NCI-H146 treated with DMSO at 0.1 percent for 48 hours (cell line): ENCODE measurements around the gene EHD3.

Experiments
- DNase-seq: peaks from one replicate; lab custom pipeline; 2025; ENCODE audit not compliant: unreplicated experiment; lab: John Stamatoyannopoulos, UW

The EHD3 gene

DNA sequence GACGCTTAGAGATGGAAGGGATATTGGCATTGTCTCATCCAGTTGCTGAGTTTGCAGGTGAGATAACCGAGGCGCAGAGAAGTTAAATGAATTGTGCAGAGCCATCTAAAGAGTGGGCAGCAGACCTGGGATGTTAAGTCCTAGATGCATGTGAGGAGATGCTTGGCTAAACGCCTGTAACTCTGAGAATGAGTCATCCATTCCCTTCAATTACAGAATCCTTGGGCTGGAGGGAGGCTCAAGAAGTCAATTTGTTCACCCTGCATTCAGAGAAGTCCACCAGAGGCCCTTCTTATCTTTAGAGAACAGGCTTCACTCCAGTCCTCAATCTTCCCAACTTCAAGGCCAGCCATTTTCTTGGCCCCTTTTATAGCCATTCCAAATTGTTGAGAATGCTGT is 1.6 kb downstream of the EHD3 start:
- DNase-seq: no peak

DNA sequence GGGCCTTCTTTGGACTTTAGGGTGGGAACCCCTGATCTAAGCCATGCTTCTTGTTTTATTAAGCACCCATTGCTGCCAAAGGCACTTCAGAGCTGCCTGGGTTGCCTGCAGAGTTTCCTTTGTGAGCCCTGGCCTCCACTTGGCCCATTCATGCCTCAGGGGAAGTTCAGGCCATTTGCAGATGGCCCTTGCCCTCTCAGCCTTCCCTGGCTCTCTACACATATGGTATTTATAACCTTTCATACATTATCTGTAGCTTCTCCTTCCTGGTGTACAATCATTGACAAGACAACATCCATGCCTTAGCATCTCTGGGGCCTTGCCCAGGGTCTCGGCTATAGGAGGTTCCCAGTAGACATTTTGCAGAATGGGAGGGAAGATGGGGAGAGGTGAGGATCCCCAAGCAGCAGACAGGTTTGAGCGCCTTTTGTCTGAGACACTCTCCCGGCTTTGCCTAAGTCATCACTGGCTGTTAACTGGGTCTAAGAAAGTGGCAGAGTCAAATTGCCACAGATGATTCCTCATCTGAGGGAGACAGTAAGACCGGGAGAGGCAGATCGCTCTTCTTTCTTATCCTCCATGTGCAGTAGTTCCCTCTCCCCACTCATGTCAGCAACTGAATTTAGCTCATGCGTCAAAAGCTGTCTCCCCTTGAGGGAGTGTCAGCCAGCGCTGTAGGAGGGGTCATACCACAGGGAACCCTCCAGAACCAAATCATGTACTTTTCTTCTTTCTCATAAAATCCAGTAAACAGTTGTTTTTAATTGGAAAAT is 2.7 kb downstream of the EHD3 start:
- no peak for DNase-seq

DNA sequence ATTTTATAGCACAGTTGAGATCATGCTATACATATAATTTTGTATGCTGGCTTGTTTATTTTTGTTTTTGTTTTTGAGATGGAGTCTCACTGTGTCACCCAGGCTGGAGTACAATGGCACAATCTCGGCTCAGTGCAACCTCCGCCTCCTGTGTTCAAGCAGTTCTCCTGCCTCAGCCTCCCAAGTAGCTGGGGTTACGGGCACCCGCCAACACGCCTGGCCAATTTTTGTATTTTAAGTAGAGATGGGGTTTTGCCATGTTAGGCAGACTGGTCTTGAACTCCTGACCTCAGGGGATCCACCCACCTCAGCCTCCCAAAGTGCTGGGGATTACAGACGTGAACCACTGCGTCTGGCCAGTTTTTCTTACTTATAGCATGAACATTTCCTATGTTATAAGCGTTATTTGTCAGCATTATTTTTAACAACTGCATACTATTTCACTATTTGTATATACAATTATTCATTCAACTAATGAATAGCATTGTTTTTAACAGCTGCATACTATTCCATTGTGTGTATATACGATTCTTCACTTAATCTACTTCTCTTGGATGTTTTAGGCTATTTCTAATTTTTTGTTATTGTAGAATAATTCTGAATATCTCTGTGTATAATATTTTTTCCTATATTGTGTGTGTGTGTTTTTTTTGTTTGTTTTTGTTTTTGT is 3.5 kb downstream of the EHD3 start:
- DNase-seq: no peak

DNA sequence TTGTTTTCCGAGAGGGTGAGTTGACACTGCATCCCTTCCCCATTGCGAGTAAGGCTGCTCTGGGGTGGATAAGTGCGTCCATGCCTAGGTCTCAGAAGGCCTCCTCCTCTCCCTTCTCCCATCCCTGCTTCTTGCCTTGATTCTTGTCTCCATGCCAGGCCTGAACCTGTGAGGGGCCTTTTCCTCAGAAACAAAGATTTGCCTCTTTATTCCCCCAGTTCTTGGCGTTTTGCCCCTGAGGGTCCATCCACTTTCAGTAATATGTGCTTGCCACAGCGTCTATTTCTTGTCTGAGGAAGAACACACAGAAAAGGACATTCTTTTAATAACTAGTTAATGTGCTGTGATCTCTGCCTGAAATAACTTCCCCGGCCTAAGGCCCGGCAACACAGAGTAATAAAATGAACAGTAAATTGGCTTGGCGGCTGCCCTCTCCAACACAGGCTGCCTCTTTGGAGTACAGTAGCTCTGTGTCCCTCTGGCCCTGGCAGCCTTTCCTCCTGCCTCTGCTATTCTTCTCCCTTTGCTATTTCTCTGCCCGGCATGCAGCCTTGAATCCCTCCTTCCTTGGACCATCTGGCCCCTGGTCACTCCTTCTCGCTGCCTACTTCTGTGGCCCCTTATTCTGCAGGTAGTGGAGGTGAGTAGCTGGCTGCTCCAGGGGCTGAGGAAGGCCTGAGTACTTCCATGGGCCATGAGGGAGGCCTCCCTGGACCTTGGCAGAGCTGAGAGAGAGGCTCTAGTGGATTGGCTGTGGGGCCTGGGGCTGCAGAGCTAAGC is 4.4 kb downstream of the EHD3 start:
- DNase-seq: no peak

DNA sequence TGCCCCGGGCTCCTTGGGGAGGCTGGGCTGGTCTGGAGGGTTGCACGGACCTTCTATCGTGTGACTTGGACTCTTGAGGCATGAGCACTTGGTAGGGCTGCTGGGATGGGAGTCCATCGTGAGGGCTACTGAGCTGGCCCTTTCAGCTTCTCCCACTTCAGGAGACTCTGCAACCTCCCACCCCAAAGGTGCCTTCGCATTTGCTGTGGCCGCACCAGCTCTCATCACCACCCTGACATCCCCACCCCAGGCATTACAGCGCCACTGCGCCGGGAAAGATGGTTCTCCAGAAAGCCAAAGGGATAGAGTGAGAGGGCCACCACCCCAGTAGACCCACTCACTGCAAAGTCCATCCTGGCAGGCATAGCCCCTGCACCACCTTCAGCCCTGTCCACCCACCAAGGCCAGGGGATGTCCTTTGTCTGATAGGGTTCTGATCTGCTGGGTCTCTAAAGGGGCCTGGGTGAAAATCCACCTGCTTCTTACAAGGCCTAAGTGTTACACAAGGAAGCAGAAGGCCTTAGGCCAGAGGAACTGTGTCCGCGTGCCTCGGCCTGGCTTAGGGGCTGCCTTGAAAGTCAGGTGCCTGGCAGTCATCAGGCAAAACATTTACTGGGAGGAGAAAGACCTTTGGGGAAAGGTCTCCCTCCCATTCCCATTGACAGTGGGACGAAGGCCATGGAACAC is 5.1 kb downstream of the EHD3 start:
- no peak for DNase-seq

DNA sequence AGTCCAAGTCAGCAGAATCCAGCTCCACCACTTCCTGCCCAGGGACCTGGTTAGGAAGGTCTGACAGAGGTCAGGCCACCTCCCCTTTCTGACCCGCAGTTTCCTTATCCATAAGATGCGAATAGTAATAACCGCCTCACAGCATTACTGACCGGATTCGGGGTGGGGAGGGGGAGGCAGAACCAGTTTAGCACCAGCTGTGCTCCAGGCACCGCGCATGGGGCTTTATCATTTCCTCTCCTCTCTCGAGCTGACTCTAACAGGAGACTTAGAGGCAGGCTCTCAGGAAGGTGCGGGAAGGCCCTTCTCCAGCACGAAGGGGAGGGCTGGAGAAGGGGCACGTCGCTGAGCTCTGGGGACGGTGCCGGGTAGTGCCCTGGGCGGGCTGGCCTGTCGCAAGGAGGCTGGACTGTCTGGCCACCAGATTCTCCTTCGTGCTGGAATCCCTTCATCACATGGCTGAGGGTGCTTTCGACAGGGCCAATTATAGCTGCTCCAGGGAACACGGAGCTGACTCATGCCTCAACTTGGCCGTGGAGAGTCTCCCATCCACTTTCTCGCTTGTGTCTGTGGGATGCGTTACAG is 5.7 kb downstream of the EHD3 start:
- no peak for DNase-seq

DNA sequence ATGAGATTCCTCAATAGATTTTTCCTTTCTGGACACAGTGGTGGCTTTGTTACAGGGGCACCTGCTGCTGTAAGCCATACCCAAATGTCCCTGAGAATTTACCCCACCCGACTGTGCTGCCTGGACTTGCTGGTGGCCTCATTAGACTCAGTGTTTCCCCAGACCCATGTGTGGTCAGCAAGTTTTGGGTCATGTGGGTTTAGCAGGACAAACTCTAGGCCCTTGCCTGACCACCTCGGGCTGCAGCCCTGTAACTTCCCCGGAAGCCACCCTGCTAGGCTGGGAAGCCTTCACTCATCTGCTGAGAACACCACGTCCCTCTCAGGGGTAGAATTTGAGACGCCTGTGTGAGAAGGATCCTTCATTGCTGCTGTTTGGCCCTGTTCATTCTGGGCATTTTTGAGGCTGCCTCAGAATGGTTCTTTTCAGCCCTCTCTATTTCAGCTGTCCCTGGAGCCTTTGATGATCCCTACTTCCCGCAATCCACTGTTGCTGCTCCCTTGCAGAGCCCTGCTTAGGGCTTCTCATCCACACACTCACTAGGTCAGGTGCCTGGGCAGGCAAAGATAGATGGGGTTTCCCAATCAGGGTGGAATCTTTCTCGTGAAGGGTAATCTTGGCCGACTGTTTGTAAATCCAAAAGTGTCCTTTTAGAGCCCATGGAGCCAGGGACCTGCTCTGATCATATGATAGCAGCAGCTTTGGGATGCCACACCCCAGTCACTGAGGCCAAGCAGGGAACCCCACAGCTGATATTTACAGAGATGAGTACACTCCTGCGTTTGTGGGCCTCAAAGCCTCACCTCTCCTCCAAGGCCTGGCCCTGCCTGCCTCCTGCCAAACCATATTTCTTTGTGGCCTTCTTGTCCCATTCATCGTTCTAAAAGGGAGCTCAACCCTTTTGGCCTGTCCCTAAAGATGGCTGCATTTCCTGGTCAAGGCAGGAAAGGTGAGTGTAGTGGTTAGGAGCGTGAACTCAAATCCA is 6.7 kb downstream of the EHD3 start:
- DNase-seq: no peak

DNA sequence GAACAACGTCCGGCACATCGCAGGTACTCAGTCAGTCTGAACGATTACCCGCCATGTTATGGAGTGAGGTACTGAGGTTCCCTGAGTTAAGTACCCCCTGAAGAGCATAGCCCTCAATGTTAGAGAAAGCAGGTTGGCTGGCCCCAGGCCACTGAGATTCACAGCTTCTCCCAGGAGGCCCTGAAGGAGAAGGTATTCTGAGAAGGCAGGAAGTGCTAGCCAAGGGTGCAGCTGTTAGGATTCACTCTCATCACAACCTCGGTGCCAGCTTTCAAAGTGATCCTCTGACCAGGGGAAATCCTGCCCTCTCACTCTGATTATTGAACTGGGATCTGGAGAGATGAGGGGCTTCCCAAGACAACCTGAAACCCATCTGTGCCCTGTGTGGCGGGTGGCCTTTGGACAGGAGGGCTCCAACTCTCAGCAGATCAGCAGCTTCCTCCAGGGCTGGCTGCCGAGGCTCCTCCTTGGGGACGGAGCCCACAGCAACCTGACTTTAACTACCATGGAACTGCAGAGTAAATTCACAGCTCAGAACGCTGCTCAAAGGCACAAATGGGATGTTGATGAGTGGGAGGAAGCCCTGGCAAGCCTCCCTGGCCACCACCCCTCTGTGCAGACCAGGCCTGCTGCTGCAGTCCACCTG is 7.8 kb downstream of the EHD3 start:
- no peak for DNase-seq

DNA sequence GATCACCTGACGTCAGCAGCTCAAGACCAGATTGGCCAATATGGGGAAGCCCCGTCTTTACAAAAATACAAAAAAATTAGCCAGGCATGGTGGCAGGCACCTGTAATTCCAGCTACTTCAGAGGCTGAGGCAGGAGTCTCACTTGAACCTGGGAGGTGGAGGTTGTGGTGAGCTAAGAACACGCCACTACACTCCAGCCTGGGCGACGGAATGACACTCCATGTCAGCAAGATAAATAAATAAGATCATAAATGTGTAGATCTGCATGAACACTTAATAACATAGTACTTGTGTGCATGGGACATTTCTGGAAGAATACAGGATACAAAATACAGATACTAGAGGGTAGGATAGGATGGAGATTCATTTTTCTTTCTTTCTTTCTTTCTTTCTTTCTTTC is 9.1 kb downstream of the EHD3 start:
- DNase-seq: no peak

DNA sequence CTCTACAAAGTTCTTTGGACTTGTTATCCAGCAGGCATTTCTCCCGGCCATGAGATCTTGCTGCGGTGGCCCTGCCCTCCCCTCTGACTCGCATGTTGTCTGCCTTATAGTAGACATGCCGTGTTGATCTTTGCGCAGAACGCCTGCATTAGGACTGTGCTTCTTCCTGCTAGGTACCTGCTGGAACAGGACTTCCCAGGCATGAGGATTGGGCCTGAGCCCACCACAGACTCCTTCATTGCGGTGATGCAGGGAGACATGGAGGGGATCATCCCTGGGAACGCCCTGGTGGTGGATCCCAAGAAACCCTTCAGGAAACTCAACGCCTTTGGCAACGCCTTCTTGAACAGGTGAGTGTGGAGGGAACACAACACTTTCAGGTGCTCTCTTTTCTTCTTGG is 10.1 kb downstream of the EHD3 start:
- DNase-seq: no peak

DNA sequence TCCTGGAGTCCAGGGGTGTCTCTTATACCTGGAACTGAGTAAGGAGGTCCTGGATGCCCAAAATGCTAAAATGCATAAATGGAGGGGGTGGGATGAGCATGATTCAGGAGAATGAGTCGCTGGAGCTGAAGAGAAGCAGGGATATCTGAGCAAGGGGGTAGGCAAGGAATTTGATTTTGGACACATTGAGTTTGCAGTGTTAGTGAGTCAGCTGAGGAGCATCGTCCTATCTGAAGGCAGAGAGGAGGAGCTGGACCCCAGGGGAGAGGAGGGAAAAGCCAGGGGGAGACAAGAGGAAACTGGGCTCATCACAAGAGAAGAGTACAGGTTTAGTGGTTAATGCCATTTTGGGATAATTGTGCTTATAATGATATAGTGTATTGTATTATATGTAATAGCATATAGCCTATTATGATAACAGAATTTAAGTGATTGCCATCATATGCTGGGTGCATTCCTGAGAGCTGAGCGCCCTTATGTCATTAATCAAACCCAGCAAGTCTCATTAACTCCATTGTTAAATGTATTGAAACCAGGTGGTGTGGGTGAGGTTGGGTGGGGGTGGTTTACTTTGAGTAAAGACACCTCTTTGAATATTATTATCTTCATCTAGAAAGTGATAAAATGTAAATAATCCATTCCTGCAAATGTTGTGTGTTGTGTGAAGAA is 12.4 kb downstream of the EHD3 start:
- no peak for DNase-seq

DNA sequence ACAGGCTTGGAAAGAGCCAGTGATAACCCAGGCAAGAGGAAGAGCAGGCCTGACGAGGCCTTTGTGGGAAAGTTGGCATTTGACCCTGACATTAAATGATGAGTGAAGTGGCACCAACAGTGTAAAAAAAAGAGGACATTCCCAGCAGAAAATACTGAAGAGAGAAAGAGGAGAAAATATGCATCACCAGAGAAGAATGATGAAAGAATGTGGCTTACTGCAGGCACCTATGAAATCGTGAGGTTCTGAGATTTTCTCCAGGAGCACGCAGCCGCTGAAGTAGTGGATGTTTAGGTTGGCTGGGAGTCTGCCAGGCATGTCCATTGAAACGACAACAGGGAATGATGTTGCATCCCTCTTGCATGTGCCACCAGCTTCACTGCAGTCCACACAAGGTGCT is 13.8 kb downstream of the EHD3 start:
- no peak for DNase-seq

DNA sequence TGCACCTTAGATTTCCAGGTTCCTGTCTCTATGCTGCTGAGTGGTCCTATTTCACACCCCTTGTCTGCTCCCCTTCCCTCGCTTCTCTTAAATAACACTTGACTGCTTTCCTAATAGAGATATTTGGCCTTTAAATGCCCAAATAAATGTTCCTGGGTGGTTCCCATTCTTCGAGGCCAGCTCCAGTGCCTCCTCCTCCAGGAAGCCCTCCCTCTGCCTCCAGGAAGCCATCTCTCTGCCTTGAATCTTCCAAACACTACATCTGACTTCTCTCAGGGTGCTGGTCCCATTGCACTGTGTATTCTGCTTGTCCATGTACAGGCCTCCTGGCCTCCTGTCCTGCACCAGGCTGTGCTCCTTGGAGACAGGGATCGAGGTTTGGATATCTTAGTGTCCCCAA is 14.2 kb downstream of the EHD3 start:
- DNase-seq: no peak

DNA sequence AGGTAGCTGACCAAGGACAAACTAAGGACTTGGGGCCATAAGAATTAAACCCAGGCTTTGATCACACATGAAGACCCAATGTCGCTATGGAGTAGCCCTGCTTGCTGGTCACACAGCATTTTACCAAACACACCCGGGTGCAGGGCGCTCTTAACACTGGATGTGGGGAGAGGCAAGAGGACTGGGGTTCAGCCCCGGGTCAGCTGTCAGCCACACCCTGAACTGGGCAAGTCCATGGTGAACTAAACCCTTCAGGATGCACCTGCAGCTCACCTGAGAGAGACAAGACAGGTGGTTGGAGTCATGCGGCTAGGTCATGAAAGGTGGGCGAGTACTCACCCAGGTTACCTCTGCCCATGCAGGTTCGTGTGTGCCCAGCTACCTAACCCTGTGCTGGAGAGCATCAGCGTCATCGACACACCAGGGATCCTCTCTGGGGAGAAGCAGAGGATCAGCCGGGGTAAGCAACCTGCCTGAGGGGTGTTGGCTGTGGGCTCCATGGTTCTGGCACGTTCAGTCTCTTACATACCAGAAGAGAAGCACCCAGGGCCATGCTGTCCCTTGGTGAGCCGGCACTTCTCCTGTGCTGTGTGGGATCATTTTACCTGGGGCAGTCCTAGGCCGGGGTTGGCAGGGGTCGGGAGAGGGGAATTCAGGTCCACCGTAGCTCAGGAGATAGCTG is 15.2 kb downstream of the EHD3 start:
- no peak for DNase-seq

DNA sequence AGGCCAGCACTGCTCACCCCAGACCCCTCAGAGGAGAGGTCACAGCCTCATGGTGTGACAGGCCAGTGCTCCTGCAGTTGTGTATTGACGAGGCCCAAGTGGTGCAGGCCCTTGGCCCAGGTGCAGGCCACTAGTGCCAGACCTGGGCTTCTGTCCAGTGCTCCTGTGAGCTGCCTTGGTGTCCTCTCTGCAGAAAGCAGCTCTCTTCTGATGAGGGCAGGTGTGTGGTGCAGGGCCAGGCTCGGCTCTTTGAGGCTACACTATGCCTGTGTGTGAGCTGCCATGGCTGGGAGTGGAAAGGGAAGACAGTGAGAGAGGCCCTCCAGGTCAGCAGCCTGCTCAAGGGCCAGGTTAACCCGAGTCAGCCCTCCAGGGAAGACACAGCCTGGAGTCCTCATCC is 17.1 kb downstream of the EHD3 start:
- DNase-seq: no peak

DNA sequence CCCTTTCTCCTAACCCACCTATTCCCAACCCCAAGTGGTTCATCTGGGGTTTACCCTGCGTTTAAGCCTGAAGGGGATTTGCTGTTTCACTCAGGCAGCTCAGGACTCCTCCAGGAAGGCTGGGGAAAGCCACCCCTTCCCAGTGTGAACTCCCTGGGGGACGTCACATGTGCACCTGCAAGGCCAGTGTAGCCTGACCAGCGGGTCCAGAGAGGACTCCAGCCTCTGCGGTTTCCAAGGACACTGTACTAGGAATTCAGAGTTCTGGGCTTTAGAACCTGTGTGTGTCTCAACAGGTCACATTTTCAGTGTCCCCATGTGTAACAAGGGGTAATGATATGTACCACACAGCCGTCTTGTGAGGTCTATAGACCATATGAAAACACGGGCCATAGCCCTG is 17.9 kb downstream of the EHD3 start:
- no peak for DNase-seq

DNA sequence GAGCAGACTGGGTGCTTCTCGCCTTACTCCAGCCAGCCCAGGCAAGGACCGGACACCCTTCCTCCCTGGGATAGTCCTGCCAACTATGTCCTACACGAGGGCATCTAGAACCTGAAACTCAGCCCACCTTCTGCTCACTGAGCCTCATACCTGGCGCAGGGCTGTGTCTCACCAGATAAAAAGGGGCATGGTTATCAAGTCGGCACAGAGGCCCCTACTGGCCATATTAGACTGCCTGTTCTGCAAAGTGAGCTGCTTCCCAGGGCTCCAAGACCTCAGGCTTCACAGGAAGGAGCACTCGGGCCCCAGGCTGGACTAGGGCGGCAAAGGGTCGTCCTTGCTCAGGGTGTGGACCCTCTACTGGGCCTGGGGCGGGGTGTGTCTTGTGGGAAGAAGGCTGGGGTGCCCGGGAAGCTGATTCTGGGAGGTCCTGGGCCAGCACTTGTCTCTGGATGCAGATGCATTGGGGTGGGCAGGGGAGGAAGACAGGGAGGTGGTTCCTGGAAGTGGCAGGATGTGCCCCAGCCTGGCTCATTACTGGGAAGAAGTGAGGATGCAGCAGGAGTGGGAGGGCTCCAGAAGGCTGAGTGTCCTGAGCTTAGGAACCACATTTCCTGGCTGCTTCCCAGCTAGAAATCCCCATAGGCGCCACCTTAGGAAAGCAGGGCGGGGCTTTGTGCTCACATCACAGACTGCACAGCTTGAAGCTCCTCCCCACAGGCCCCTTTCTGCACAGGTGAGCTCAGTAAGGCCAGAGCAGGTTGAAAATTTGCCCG is 19.6 kb downstream of the EHD3 start:
- no peak for DNase-seq
